AG08395 (cell line): ENCODE data around the gene LRRIQ1.
"Not testable (repeated sequence)": the region's sequence is repeated elsewhere in the genome, so short reads cannot be mapped to it uniquely, and the experiment has no call there.

Experiments
- DNase-seq: peaks from one replicate; pipeline ENCODE4 v3.0.0; 2012; ENCODE audit warnings: mixed read lengths, low spot score

The LRRIQ1 gene

GRCh38 chr12:85186236-85186635 is 150.1 kb downstream of the LRRIQ1 start:
- DNase-seq: no peak

GRCh38 chr12:85188619-85189018 is 152.5 kb downstream of the LRRIQ1 start:
- no peak for DNase-seq

- no peak for DNase-seq
These were observed 154.6 kb downstream of the LRRIQ1 start for GRCh38 chr12:85190728-85191127.

- not testable (repeated sequence) for DNase-seq
These were observed 167.7 kb downstream of the LRRIQ1 start for GRCh38 chr12:85203809-85204208.

GRCh38 chr12:85206543-85206942 is 170.4 kb downstream of the LRRIQ1 start:
- DNase-seq: no peak

- DNase-seq: not testable (repeated sequence)
These were observed 188.2 kb downstream of the LRRIQ1 start for GRCh38 chr12:85224339-85224738.

- no peak for DNase-seq
These were observed 189.3 kb downstream of the LRRIQ1 start for GRCh38 chr12:85225501-85225900.

GRCh38 chr12:85237327-85237726 is 201.2 kb downstream of the LRRIQ1 start:
- no peak for DNase-seq

- DNase-seq: no peak
These were observed 208.4 kb downstream of the LRRIQ1 start for GRCh38 chr12:85244561-85244960.

GRCh38 chr12:85253853-85254252 is 217.7 kb downstream of the LRRIQ1 start:
- no peak for DNase-seq

- DNase-seq: no peak
These were observed 221.5 kb downstream of the LRRIQ1 start for GRCh38 chr12:85257671-85258070.

- no peak for DNase-seq
These were observed 224.3 kb downstream of the LRRIQ1 start for GRCh38 chr12:85260447-85260846.

- no peak for DNase-seq
These were observed 224.7 kb downstream of the LRRIQ1 start for GRCh38 chr12:85260896-85261295.

GRCh38 chr12:85266356-85266755 is 230.2 kb downstream of the LRRIQ1 start:
- DNase-seq: no peak

GRCh38 chr12:85273381-85274314 is 237.5 kb downstream of the LRRIQ1 start:
- DNase-seq: no peak

- no peak for DNase-seq
These were observed 238.1 kb downstream of the LRRIQ1 start for GRCh38 chr12:85274315-85274651.

GRCh38 chr12:85275374-85275773 is 239.2 kb downstream of the LRRIQ1 start:
- no peak for DNase-seq

GRCh38 chr12:85277191-85277590 is 241.0 kb downstream of the LRRIQ1 start:
- no peak for DNase-seq

GRCh38 chr12:85277900-85278597 is 241.9 kb downstream of the LRRIQ1 start:
- DNase-seq: no peak

- DNase-seq: no peak
These were observed 242.7 kb downstream of the LRRIQ1 start for GRCh38 chr12:85278598-85279448.

- DNase-seq: no peak
These were observed 243.5 kb downstream of the LRRIQ1 start for GRCh38 chr12:85279449-85280164.
